HG02852 (cell line): ENCODE results near the gene GNB5.
"Not testable (repeated sequence)": the region's sequence is repeated elsewhere in the genome, so short reads cannot be mapped to it uniquely, and the experiment has no call there.

Experiments
- ATAC-seq: cut with Tn5 transposase; IDR thresholded peaks from one replicate; pipeline ENCODE4 v1.9.1; 2021; ENCODE audit warnings: mild to moderate bottlenecking, moderate library complexity; ENCODE audit not compliant: unreplicated experiment

Gene GNB5

DNA sequence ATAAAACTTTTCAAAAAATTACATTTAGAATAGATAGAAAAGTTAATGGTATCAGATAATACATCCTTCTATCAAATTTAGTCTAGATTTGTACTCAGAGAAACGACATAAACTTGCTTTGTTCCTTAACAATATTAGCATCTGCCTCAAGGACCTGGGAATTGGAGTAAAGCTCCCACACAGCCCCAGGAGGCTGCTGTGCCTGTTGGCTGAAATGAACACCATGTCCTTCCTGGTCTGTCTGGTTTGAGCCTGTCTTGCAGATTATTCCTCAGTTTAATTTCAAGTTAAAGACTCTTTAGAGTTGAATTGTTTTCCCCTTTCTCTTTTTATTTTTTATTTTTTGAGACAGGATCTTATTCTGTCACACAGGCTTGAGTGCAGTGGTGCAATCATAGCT lies 19.4 kb downstream of the GNB5 start:
- no peak for ATAC-seq

GRCh38 chr15:52171386-52171785 lies 19.8 kb downstream of the GNB5 start:
- ATAC-seq = no peak

DNA sequence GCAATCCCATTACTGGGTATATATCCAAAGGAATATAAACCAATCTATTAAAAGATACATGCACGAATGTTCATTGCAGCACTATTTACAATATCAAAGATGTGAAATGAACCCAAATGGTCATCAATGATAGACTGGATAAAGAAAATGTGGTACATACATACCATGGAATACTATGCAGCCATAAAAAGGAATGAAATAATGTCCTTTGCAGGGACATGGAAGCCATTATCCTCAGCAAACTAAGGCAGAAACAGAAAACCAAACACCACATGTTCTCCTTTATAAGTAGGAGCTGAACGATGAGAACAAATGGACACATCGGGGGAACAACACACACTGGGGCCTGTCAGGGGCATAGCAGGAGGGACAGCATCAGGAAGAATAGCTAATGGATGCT lies 21.0 kb downstream of the GNB5 start:
- not testable (repeated sequence) for ATAC-seq

DNA sequence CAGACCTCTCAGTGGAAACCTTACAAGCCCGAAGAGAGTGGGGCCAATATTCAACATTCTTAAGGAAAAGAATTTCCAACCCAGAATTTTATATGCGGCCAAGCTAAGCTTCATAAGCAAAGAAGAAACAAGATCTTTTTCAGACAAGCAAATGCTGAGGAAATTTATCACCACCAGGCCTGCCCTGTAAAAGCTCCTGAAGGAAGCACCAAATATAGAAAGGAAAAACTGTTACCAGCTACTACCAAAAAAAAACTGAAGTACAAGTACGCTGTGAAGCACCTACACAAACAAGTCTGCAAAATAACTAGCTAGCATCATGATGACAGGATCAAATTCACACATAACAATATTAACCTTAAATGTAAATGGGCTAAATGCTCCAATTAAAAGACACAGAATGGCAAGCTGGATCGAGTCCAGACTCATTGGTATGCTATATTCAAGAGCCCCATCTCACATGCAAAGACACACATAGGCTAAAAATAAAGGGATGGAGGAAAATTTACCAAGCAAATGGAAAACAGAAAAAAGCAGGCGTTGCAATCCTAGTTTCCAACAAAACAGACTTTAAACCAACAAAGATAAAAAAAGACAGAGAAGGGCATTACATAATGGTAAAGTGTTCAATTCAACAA lies 25.6 kb downstream of the GNB5 start:
- ATAC-seq = not testable (repeated sequence)

DNA sequence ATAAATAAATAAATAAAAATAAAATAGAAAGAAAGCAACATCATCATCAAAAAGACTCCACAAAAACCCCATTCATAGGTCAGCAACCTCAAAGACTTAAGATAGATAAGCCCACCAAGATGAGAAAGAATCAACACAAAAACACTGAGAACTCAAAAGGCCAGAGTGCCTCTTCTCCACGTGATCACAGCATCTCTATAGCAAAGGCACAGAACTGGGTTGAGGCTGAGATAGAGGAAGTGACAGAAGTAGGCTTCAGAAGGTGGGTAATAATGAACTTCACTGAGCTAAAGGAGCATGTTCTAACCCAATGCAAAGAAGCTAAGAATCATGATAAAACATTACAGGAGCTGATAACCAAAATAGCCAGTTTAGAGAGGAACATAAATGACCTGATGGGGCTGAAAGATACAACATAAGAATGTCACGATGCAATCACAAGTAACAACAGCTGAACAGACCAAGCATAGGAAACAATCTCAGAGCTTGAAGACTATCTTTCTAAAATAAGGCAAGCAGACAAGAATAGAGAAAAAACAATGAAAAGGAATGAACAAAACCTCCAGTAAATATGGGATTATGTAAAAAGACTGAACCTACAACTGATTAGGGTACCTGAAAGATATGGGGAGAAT lies 26.4 kb downstream of the GNB5 start:
- no peak for ATAC-seq

- no peak for ATAC-seq
Observed at GRCh38 chr15:52163321-52164190, 27.6 kb downstream of the GNB5 start.

DNA sequence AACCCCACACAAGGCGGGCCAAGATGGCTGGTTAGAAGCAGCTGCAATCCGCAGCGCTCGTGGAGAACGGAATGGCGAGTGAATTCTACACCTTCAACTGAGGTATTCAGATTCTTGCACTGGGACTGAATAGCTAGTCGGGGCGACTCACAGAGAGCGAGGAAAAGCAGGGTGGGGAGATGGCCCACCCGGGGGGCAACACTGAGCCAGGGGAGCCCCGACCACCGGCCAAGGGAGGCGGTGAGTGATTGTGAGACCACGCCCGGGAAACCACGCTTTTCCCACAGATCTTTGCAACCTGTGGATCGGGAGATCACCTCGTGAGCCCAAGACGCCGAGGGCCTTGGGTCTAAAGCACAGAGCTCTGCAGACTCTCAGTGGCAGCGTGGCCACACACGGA lies 28.3 kb downstream of the GNB5 start:
- ATAC-seq = no peak

GRCh38 chr15:52162260-52162659 lies 28.9 kb downstream of the GNB5 start:
- no peak for ATAC-seq

DNA sequence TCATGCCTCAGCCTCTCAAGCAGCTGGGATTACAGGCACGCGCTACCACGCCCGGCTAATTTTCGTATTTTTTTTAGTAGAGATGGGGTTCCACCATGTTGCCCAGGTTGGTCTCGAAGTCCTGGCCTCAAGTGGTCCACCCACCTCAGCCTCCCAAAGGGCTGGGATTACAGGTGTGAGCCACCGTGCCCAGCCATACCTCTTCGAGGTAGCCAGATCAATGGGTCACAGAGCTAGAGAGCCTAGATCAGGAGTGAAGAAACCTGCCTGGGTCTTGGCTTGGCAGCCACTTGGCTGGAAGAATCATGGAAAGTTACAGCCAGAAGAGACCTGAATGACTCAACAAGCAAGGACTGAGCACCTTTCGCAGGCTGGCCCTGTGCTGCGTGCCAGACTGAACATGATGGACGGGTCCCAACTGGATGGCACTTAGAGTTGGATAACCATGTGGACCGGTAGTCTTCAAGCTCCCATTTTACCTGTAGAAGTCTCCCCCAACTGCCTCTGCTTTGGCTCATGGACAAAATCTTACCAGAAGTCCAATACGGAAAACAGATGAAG lies 29.7 kb downstream of the GNB5 start:
- no peak for ATAC-seq

DNA sequence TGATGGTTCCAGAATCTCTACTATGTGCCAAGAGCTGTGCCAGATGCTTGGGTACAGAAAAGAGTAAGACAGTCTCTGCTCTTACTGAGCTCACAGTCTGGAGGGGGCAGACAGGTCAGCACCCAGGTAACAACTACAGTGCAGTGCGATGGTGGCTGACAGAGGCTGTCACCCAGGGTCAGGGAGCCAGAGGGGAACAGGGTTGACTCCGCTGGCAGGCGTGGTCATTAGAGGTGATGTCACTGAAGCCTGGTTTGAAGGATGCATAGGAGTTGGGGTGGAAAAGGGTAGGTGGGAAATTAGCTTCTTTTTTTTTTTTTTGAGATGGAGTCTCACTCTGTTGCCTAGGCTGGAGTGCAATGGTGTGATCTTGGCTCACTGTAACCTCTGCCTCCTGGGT lies 31.5 kb downstream of the GNB5 start:
- no peak for ATAC-seq

DNA sequence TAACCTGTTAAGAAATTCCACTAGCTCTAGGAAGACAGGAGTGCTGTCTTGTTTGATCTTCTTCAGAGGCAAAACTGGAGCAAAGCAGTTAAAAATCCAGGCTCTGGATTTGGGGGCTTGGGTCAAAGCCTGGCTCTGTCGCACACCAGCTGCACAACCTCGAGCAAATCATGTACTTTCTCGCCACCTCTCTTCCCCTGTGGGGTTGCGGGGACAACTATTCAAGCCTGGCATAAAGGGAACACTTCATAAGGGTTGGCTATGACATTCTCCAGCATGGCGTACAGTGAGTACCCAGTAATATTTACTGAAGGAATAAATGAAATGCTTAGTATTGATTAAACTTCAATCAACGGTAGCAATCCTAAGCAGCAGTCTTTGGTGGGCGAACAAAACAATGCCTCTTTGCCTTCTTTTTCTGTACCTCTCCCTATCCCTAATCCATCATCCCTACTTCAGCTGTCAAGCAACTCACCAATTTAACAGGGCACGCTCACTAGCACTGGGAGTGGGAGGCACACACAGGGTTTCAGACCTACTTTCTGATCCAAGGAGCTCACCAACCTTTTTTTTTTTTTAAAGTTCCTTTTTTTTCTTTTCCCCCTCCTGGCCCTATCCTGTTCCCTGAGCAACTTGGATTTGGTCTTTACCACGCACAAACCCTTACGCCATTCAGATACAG lies 33.0 kb downstream of the GNB5 start:
- ATAC-seq = no peak

- ATAC-seq = no peak
Observed at GRCh38 chr15:52155878-52156277, 35.3 kb downstream of the GNB5 start.

- ATAC-seq = no peak
Observed at GRCh38 chr15:52154896-52155865, 36.0 kb downstream of the GNB5 start.

GRCh38 chr15:52153900-52154895 lies 37.0 kb downstream of the GNB5 start:
- ATAC-seq = no peak

GRCh38 chr15:52151353-52151752 lies 39.8 kb downstream of the GNB5 start:
- ATAC-seq = no peak

- no peak for ATAC-seq
Observed at GRCh38 chr15:52150871-52151270, 40.3 kb downstream of the GNB5 start.

DNA sequence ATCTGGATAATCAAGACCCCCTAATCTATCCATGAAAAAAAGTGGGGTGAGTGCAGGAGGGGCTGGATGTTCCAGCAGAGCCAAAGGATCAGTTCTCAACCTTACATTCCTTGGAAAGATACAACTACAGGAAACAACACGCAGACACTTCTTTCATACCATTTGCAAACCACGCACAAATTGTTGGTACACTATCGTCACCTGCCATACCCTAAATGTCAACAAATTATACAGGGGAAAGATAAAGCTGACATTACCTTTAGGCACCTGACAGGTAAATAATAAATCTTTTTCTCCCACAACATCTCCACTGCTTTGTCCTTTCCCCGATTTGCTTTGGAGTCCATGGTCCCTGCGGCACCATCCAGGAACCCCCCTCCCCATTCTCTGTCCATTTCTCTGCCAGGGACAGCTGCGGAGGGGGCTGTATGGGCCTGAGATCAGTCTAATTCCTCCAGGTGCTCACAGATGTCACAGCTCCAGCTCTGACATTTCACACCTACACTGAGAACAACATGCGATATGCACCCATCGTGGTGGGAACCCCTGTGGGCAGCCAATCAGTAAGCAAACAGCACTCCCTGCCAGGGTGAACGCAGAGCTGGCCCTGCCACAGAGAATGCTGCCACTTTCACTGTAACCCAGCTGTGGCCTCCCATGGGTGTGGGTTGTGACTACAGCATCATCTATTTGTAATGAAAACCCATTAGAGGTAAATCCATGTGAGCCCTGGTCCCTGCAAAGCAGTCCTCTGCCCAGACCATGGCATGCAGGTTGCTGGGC lies 41.0 kb downstream of the GNB5 start:
- no peak for ATAC-seq

DNA sequence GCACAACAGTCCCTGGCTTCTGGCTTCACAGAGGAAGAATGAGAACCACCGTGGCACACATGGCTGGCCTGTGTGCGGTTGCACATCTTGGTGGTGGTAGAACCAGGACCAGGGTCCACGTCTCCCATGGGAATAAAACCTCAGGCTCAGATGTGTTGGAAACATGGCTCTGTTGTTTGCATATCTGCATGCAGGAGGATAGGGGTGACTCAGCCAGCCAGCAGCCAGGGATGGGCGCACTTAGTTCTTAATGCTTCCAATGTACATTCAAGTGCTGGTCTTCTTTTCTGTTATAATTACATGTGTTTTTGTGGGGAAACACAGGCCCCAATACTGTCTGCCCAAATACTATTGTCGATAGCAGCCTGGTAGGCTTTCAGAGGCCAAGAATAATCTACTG lies 42.8 kb downstream of the GNB5 start:
- no peak for ATAC-seq
